K562 (cell line): ENCODE measurements around the gene CACNA1I. TPM values are rescaled to one million over a fixed set of nuclear protein-coding genes. Genes with fewer than 3 reads are reported as not detected.

ENCODE experiments used
- ATAC-seq: fragments of 200-7000 bp; cut with Tn5 transposase; 3 replicates; pipeline ENCODE4 v1.9.1; 2020; ENCODE audit warnings: moderate library complexity
- BruUV-seq: library from RNA; stranded (reverse); fragments of 400-500 nt; replicated peaks from 2 replicates; lab custom pipeline; 2021; lab: Mats Ljungman, UMichigan
- CTCF ChIA-PET: fragments of 300-600 bp; formaldehyde crosslinking; extraction: SDS; loops from one replicate; lab custom pipeline; 2021; ENCODE audit warnings: low intra/inter-chr PET ratio; lab: Yijun Ruan, JAX
- POLR2A ChIA-PET: fragments of 300-600, 350-650 bp; sonication (Branson Sonifier 250); formaldehyde crosslinking; extraction: SDS; loops from one replicate; lab custom pipeline; 2021; ENCODE audit warnings: antibody characterized with exemption, inconsistent platforms; lab: Yijun Ruan, JAX
- DNase-seq, 4 experiments: peaks; one replicate each; pipeline versions ENCODE4 v3.0.0 to v3.0.0-alpha.2; 2011 to 2018; ENCODE audit warnings: low spot score in 3 of 4, mixed read lengths in 3 of 4; ENCODE audit errors: extremely low read depth in 1 of 4
- FAIRE-seq: peaks from 2 replicates; lab custom pipeline; 2011; peaks lifted over from hg19 to GRCh38; lab: Jason Lieb, UNC
- H2AFZ ChIP-seq: 2 replicates; pipeline ENCODE4 v1.6.0; 2011; ENCODE audit warnings: low read depth, low read length, control low read depth, inconsistent platforms
- H3K27ac ChIP-seq: fragments of 200-600 bp; 3 replicates; pipeline ENCODE4 v1.8.0; 2011; ENCODE audit warnings: low read depth, mild to moderate bottlenecking, control low read depth, inconsistent platforms, low read length, moderate library complexity, mixed read lengths; ENCODE audit errors: extremely low read depth
- H3K27me3 ChIP-seq, 2 experiments: fragments of 300-600 bp in 1 of 2; 2 replicates in 1 of 2; 3 replicates in 1 of 2; pipeline versions ENCODE4 v1.6.0 to v1.8.0; 2011; ENCODE audit warnings: inconsistent platforms in 2 of 2, low read length in 2 of 2, mild to moderate bottlenecking in 1 of 2, mixed read lengths in 1 of 2, moderate library complexity in 1 of 2; ENCODE audit not compliant: control insufficient read depth in 2 of 2, insufficient read depth in 2 of 2
- H3K36me3 ChIP-seq: fragments of 300-600 bp; 3 replicates; pipeline ENCODE4 v1.8.0; 2011; ENCODE audit warnings: mild to moderate bottlenecking, low read length, inconsistent platforms; ENCODE audit not compliant: control insufficient read depth, insufficient read depth
- H3K4me1 ChIP-seq, 2 experiments: fragments of 200-600 bp in 1 of 2; replicated peaks in 1 of 2; 2 replicates in 1 of 2; 3 replicates in 1 of 2; pipeline versions ENCODE4 v1.5.1 to v1.8.0; 2011; ENCODE audit warnings: inconsistent platforms in 2 of 2, low read length in 2 of 2, mild to moderate bottlenecking in 1 of 2, mixed read lengths in 1 of 2, moderate library complexity in 1 of 2; ENCODE audit not compliant: control insufficient read depth in 2 of 2, insufficient read depth in 2 of 2
- H3K4me2 ChIP-seq: 2 replicates; pipeline ENCODE4 v1.6.1; 2011; ENCODE audit warnings: low read length, control low read depth, inconsistent platforms, mixed read lengths; ENCODE audit not compliant: insufficient read depth
- H3K4me3 ChIP-seq: fragments of 200-600 bp; sonication (generic), shearing (Covaris generic); 2 replicates; pipeline ENCODE4 v1.5.1; 2016; ENCODE audit warnings: control low read depth, inconsistent platforms
- H3K79me2 ChIP-seq: fragments of 200-600 bp; 3 replicates; pipeline ENCODE4 v1.8.0; 2011; ENCODE audit warnings: low read length, inconsistent platforms; ENCODE audit not compliant: control insufficient read depth, insufficient read depth
- H3K9ac ChIP-seq, 2 experiments: 2 replicates each; pipeline versions ENCODE4 v1.6.0 to v1.6.1; 2011; ENCODE audit warnings: low read depth in 2 of 2, low read length in 2 of 2, control low read depth in 1 of 2, inconsistent platforms in 1 of 2, mild to moderate bottlenecking in 1 of 2, mixed read lengths in 1 of 2; ENCODE audit not compliant: insufficient read depth in 1 of 2
- H3K9me1 ChIP-seq: one replicate; pipeline ENCODE4 v1.6.0; 2011; ENCODE audit warnings: inconsistent platforms, mild to moderate bottlenecking, low read length, moderate library complexity; ENCODE audit not compliant: control insufficient read depth, insufficient read depth
- H3K9me3 ChIP-seq: replicated peaks from 2 replicates; pipeline ENCODE4 v1.5.1; 2011; ENCODE audit warnings: low read depth, low read length, inconsistent platforms; ENCODE audit not compliant: control insufficient read depth, insufficient read depth
- H4K20me1 ChIP-seq: replicated peaks from 2 replicates; pipeline ENCODE4 v1.6.1; 2011; ENCODE audit warnings: low read length, inconsistent platforms, mixed read lengths; ENCODE audit not compliant: control insufficient read depth, insufficient read depth
- BRCA1 ChIP-seq, 2 experiments: fragments of 450-650 bp in 1 of 2; sonication (generic) in 1 of 2; formaldehyde crosslinking in 1 of 2; IDR thresholded peaks; 2 replicates each; pipeline versions ENCODE4 v1.5.0 to v1.6.1; 2017 to 2020; ENCODE audit warnings: mild to moderate bottlenecking in 1 of 2, missing genetic modification reagents in 1 of 2
- HCFC1 ChIP-seq: IDR thresholded peaks from 2 replicates; pipeline ENCODE4 v1.6.1; 2012; ENCODE audit warnings: low read depth, low read length, improper control_type of control experiment
- POLR2AphosphoS2 ChIP-seq: IDR thresholded peaks from 2 replicates; pipeline ENCODE4 v1.6.1; 2012; ENCODE audit warnings: low read length, improper control_type of control experiment
- TGIF2 ChIP-seq: sonication (generic); formaldehyde crosslinking; IDR thresholded peaks from 2 replicates; pipeline ENCODE4 v1.8.1; 2022; ENCODE audit warnings: mild to moderate bottlenecking, missing genetic modification reagents, moderate library complexity
- TRIM28 ChIP-seq: fragments of 450-650 bp; IDR thresholded peaks from 2 replicates; pipeline ENCODE4 v1.6.1; 2017
- WGBS: fragments of 100-300 bp; shearing (Covaris generic); methylation state at CpG from one replicate; pipeline ENCODE4 v1.1.6; 2016; ENCODE audit warnings: low coverage, mixed read lengths; ENCODE audit not compliant: insufficient coverage; ENCODE audit errors: missing lambda C conversion rate; 5-methylcytosine and 5-hydroxymethylcytosine counted together
- in situ Hi-C: fragments of 300-500 bp; cut with MboI; formaldehyde crosslinking; loops from 4 replicates; pipeline ENCODE4 v1.15.0; 2018; ENCODE audit warnings: inconsistent platforms, mixed read lengths
- intact Hi-C: fragments of 100-400 bp; cut with micrococcal nuclease; formaldehyde crosslinking; loops from 2 replicates; pipeline ENCODE4 v1.14.2; 2022
- polyA plus RNA-seq, 8 experiments: library from polyadenylated mRNA; depleted of rRNA in 4 of 8; stranded (reverse) in 5 of 8; unstranded in 3 of 8; fragments of >200 nt; fragmentation: Nextera tagmentation in 2 of 8; fragmentation: Illumina TruSeq in 1 of 8; extraction: Ambion mirVana in 2 of 8; extraction: Trizol in 1 of 8; gene quantifications; 2 replicates each; pipeline versions ENCODE4 v1.2.1 to v1.2.3, GENCODE V29; 2011 to 2014; ENCODE audit warnings: inconsistent platforms in 1 of 8, missing spikeins in 1 of 8
- total RNA-seq, 7 experiments: library from RNA; depleted of rRNA in 6 of 7; stranded (reverse); fragments of >200 nt in 6 of 7; fragmentation: Illumina TruSeq in 2 of 7; extraction: Trizol in 2 of 7; gene quantifications; 2 replicates each; pipeline versions ENCODE4 v1.2.1 to v1.2.3, GENCODE V29; 2011 to 2021; ENCODE audit warnings: low replicate concordance in 1 of 7
- TF ChIP-seq, protein P1 (sequence below): fragments of 200-800 bp; sonication (Bioruptor generic); IDR thresholded peaks from 2 replicates; pipeline ENCODE4 v1.6.1; 2017; ENCODE audit warnings: missing genetic modification characterization, missing compliant biosample characterization

CACNA1I gene
- total and polyA plus RNA-seq, 9 of the 15 experiments (the other 6 are each of a cell fraction or from before 2014, with no cell fraction given) = 0.01 to 0.79 (median 0.32) TPM; not detected in 1

DNA sequence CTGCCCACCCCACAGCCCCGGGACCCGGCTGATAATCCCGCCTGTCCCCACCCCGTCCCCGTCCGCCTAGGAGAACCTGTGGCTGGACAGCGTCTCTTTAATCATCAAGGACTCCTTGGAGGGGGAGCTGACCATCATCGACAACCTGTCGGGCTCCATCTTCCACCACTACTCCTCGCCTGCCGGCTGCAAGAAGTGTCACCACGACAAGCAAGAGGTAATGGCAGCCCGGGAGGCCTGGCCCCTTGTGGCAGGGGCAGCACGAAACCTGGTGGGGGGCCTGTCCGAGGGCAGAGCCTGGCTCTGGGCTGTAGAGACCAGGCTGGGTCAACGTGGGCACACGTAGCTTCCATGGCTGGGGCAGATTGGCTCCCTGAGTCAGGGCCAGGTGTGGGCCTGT is 109.1 kb downstream of the CACNA1I start:
- Histone ChIP-seq H3K4me2 (no peak overlapping the region), H3K36me3 (no peaks in the 10 kb centered on the region), H2AFZ (no peak overlapping the region), H3K4me3 (no peak overlapping the region), H4K20me1 (no peaks in the 10 kb centered on the region), H3K4me1 (peaks cover 0 to 24% of the 10 kb centered on the region in 2 experiments; a peak in 2 of 5 replicates), H3K9ac (no peak overlapping the region), H3K27me3 (no peaks in the 10 kb centered on the region), H3K27ac (no peak overlapping the region), H3K9me3 (no peaks in the 10 kb centered on the region), H3K9me1 (no peaks in the 10 kb centered on the region), H3K79me2 (no peaks in the 10 kb centered on the region)
- no TSS peak for BruUV-seq
- no peak for TF ChIP-seq POLR2AphosphoS2
- no peak for TF ChIP-seq HCFC1
- TF ChIP-seq, protein P1, sequence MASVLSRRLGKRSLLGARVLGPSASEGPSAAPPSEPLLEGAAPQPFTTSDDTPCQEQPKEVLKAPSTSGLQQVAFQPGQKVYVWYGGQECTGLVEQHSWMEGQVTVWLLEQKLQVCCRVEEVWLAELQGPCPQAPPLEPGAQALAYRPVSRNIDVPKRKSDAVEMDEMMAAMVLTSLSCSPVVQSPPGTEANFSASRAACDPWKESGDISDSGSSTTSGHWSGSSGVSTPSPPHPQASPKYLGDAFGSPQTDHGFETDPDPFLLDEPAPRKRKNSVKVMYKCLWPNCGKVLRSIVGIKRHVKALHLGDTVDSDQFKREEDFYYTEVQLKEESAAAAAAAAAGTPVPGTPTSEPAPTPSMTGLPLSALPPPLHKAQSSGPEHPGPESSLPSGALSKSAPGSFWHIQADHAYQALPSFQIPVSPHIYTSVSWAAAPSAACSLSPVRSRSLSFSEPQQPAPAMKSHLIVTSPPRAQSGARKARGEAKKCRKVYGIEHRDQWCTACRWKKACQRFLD = no peak
- no peak for TF ChIP-seq BRCA1 (IDR thresholded peaks at IDR 0.05)
- TF ChIP-seq BRCA1 (CRISPR knock-in tag; IDR thresholded peaks at IDR 0.05) = no peak
- no peak for TF ChIP-seq TRIM28
- no peak for TF ChIP-seq TGIF2 (CRISPR knock-in tag)
- ATAC-seq (no peak), DNase-seq (no peak), FAIRE-seq (no peak)
- WGBS = 89% methylated on average over 8 of the region's 17 CpGs
- CTCF ChIA-PET = no interaction called here
- in situ Hi-C loops = no loop called here
- intact Hi-C loops = no loop called here
- POLR2A ChIA-PET = no interaction called here
